GM19023 (cell line): ENCODE results near the gene COG3.
"Not testable (repeated sequence)": the region's sequence is repeated elsewhere in the genome, so short reads cannot be mapped to it uniquely, and the experiment has no call there.

Source experiments
- ATAC-seq: cut with Tn5 transposase; IDR thresholded peaks from one replicate; pipeline ENCODE4 v1.9.1; 2021; ENCODE audit warnings: mild to moderate bottlenecking, moderate library complexity; ENCODE audit not compliant: unreplicated experiment

The COG3 gene, protein sequence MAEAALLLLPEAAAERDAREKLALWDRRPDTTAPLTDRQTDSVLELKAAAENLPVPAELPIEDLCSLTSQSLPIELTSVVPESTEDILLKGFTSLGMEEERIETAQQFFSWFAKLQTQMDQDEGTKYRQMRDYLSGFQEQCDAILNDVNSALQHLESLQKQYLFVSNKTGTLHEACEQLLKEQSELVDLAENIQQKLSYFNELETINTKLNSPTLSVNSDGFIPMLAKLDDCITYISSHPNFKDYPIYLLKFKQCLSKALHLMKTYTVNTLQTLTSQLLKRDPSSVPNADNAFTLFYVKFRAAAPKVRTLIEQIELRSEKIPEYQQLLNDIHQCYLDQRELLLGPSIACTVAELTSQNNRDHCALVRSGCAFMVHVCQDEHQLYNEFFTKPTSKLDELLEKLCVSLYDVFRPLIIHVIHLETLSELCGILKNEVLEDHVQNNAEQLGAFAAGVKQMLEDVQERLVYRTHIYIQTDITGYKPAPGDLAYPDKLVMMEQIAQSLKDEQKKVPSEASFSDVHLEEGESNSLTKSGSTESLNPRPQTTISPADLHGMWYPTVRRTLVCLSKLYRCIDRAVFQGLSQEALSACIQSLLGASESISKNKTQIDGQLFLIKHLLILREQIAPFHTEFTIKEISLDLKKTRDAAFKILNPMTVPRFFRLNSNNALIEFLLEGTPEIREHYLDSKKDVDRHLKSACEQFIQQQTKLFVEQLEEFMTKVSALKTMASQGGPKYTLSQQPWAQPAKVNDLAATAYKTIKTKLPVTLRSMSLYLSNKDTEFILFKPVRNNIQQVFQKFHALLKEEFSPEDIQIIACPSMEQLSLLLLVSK

DNA sequence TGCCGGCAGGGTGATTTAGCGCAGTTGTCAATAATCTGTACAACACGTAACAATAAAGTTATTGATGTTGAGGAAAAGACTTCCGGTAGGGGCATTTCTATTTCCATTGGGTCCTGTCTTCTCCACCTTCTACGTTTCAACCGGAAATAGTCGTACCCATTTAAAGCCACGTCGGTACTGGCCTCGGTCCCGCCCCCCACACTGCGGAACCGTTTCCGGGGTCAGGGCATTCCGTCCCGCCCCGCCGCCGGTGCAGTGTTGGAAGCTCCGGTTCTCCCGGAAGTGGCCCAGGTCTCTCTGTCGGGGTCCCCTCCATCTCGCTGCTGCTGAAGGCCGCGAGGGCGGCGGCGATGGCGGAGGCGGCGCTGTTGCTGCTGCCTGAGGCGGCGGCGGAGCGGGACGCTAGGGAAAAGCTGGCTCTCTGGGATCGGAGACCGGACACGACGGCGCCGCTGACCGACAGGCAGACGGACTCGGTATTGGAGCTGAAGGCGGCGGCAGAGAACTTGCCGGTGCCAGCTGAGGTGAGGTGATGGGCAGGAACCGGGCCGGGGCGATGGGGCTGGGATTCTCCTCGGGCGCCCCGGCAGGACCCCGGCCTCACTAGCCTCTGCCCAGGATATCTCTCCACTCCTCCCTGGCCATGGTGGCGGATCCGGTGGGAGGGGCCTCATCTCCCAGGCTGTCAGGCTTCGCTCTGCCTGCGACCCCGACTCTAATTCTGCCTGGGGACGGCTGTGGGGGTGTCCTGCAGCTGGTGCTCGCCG, at the start of gene COG3:
Gene COG3, plus strand, starts transcription at position 253 of the 767 bp plus-strand sequence. Its CDS starts 98 bp downstream, at position 351.
- ATAC-seq = peak; percentile 96

DNA sequence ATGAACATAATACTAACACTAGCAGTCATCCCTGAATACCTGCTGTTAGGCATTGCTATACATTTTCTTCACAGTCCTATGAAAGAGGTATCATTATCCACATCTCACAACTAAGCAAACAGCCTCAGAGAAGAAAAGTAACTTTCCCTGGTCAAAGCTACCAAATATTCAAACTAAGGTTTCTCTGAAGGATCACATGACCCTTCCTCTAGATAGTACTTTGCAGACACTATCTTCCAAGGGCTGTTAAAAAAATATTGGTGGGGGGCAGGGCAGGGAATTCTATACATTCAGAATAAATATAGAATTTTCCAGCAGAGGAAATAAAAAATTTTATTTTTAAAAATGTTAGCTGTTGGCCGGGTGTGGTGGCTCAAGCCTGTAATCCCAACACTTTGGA, 49.6 kb upstream of the COG3 start:
- no peak for ATAC-seq

DNA sequence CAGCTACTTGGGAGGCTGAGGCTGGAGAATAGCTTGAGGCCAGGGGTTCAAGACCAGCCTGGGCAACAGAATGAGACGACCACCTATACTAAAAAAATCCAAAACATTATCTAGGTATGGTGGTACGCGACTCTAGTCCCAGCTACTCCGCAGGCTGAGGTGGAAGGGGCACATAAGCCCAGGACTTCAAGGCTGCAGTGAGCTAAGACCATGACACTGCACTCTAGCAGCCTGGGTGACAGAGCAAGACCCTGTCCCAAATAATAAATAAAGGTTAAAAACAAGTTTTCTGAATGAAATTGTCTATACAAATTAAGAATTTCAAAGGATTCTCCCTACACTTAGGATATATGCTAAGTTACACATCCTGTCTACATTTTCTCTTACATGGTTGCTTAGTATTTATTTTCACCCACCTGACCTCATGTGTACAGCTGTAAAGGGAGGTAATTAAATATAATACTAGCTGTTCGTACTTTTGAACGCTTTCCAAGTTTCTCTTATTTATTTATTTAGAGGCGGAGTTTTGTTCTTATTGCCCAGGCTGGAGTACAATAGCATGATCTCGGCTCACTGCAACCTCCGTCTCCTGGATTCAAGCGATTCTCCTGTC, 48.1 kb upstream of the COG3 start:
- ATAC-seq = no peak

DNA sequence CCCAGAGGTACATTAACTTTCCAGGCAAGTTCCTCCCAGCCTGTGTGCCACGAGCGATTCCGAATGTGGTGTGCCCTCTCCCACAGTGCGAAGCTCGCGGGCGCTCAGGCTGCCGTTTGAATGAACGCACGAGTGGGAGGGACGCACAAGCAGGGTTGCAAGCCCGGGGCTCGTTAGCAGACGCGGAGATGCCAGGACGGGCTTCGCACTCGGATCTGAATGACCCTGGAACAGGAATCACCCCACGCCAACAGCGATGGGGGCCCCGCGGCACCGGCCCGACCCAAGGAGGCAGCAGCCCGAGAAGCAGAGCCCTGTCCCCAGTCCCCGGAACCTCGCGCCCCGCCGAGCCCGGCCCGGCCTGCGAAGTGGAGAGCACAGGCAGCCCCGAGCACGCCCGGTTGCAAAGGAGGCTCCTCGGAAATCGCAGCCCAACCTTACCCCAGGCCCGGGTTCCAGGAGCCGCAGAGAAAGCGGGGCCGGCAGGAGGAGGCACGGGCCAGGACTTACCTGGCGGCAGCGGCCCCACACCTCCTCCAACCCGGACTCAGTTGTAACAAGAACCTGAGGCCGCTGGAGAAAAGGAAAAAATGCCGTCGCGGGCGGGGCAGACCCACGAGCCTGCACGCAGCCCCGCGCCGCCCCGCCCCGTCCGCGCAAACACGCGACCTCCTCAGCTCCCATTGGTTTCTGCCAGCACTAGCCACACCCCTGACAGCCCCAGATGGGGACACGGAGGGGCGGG, 46.8 kb upstream of the COG3 start, which contains the start of gene SLC25A30:
Gene SLC25A30, minus strand, starts transcription at position 584 of the 745 bp plus-strand sequence. CDS start 6,948 bp downstream, outside the sequence.
- peak; percentile 96 for ATAC-seq

DNA sequence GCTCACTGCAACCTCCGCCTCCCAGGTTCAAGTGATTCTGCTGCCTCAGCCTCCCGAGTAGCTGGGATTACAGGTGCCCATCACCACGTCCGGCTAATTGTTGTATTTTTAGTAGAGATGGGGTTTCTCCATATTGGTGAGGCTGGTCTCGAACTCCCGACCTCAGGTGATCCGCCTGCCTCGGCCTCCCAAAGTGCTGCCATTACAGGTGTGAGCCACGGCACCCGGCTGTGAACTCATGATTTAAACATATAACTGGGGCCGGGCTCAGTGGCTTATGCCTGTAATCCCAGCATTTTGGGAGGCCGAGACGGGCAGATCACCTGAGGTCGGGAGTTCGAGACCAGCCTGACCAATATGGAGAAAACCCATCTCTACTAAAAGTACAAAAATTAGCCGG, 45.4 kb upstream of the COG3 start:
- not testable (repeated sequence) for ATAC-seq

DNA sequence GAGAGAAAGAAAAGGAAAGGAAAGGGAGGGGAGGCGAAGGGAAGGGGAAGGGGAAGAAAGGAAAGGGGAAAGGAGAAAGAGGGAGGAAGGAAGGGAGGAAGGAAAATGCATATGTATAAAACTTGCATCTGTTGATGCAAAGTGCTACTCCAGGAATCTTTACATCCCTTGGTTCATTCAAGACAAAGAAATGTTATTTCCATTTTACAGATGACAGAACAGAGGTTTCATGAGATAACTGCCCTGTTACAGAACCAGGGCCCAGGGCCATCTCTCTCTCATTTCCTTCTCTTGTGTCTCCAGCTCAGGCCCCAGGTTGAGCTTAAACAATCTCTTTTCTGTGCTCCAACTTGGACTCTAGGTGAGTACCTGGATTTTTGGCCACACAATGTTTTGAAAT, 44.8 kb upstream of the COG3 start:
- ATAC-seq = no peak

- no peak for ATAC-seq
Observed at GRCh38 chr13:45422731-45423292, 41.9 kb upstream of the COG3 start.

GRCh38 chr13:45426056-45426841, 38.5 kb upstream of the COG3 start:
- not testable (repeated sequence) for ATAC-seq

DNA sequence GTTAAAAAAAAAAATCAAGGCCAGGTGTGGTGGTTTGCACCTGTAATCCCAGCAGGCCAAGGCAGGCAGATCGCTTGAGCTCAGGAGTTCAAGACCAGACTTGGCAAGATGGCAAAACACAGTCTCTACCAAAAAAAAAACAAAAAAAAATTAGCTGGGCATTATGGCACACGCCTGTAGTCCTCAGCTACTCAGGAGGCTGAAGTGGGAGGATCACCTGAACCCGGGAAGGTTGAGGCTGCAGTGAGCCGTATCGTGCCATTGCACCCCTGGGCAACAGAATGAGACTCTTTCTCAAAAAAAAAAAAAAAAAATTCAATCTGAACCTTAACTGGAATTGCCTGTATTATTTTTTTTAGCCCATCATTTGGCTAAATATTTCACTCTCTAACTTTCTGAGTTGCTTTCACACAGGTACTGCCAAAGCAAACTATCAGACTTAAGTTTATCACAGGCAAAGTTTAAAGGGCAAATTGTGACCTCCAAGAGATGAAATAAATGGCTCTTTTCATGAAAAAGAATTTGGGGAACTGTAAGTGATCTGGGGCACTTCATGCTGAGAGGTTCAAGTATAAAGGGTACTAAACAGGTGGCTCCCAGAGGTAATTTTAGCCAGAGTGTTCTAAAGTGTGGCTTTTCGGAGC, 31.9 kb upstream of the COG3 start:
- ATAC-seq = no peak

DNA sequence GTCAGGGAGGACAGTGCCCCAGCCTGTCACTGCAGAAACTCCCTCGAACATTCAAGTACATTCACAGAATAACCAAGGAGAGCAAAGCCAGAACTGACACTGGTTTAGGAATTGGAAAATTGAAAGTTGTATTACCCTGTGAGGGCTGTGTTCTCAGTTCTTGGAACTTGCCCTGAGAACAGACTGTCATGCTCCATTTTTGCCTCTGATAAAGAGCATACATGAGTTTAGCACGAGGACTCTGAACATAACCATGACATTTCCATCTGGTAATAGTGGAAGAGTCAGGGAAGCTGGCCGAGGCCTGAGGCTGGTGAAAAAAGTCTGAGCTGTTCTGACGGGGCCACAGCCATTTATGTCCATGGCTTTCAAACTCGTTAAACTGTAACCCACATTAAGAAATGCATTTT, 31.4 kb upstream of the COG3 start:
- no peak for ATAC-seq

DNA sequence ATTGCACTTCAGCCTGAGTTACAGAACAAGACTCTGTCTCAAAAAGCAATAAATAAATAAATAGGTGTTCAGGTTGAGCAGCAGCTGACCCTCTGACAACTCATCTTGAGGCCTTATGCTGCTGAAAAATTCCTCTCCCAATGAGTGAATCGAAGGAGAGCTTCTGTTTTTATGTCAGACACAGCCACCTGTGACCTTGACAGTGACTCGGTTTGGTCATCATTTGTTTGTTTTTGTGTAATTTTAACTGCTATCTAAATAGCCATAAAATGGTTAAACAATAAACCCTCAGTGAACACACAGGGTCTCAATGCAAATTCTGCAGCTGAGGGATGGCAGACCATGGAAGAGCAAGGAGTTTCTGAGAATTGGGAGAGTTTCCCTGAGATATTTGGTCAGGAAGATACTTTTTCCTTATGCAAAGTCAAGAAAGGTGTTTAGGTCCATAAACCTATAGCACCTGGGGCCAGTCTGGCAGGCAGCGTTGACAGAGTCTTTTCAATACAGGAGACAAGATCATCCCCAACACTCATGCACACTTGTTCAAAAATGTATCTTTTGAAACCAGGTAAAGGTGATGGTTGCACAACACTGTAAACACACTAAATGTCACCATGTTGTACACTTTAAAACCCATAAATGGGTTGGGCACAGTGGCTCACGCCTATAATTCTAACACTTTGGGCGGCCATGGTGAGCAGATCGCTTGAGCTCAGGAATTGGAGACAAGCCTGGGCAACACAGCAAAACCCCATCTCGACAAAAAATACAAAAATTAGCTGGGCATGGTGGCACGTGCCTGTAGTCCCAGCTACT, 30.0 kb upstream of the COG3 start:
- ATAC-seq = no peak

- no peak for ATAC-seq
Observed at GRCh38 chr13:45436332-45436731, 28.4 kb upstream of the COG3 start.

GRCh38 chr13:45436953-45437352, 27.8 kb upstream of the COG3 start:
- no peak for ATAC-seq

DNA sequence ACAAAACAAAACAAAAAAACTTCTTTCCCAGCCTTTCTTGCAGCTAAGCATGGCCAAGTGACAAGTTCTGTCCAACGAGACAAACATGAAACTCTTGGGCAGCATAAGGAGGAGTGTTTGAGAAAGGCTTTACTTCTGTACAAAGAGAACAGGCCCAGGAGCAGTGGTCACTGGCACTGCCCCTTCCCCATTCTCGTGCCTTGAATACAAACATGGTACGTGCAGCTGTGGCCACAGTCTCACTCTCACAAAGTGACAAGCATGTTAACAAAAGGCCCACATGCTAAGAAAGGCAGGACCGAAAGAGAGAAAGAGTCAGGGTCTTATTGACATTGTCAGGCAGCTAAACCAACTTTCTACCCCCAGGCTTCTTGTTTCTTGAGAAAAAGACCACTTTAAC, 26.8 kb upstream of the COG3 start:
- no peak for ATAC-seq

- ATAC-seq = no peak
Observed at GRCh38 chr13:45439008-45439407, 25.7 kb upstream of the COG3 start.

DNA sequence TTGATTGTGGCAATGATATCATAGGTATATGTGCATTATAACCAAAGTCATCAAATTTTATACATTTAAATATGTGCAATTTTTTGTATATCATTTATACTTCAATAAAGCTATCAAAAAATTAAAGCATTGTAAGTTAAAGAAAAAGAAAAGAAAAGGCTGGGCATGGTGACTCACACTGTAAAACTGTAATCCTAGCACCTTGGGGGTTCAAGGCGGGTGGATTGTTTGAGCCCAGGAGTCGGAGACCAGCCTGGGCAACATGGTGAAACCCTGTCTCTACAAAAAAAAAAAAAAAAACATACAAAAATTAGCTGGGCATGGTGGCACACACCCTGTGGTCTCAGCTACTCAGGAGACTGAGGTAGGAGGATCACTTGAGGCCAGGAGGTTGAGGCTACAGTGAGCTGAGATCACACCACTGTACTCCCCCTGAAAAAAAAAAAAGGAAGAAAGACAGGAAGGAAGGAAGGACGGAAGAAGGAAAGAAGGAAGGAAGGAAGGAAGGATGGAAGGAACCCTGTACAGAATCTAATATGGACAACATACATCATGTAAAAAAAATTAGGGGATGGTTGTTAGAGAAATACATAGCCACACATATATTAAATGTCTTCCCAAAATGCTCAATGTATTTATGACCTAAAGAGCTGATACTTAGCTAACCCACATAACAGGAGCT, 24.8 kb upstream of the COG3 start:
- no peak for ATAC-seq

GRCh38 chr13:45441633-45442032, 23.1 kb upstream of the COG3 start:
- no peak for ATAC-seq
